ENCODE measurements around the gene VAMP1. TPM values are rescaled to one million over a fixed set of nuclear protein-coding genes. Genes with fewer than 3 reads are reported as not detected.
"Not testable (repeated sequence)": the region's sequence is repeated elsewhere in the genome, so short reads cannot be mapped to it uniquely, and the experiment has no call there.

VAMP1 gene
- total and polyA plus RNA-seq, 2 of the 4 experiments (the other 2 are of a cell fraction), result 7.2 to 21.9 TPM

GRCh38 chr12:6427796-6428195, 42.7 kb downstream of the VAMP1 start:
- H2AK9ac ChIP-seq (replicated peaks; ENCODE audit: low read depth, low read length, poor library complexity); H3K79me1 ChIP-seq (ENCODE audit: low read depth in 1 of 2, low read length in 2 of 2); POLR2A ChIA-PET (ENCODE audit: unreplicated experiment); H3K36me3 ChIP-seq (ENCODE audit: control insufficient read depth, insufficient read depth, low read length); H3K23ac ChIP-seq (ENCODE audit: low read depth, low read length); H3K4me1 ChIP-seq (ENCODE audit: control insufficient read depth, insufficient read depth, low read length); H4K8ac ChIP-seq (ENCODE audit: low read depth in 2 of 2, low read length in 2 of 2); H2BK20ac ChIP-seq (ENCODE audit: low read depth, low read length); H4K5ac ChIP-seq (ENCODE audit: low read depth, low read length); H3K18ac ChIP-seq (ENCODE audit: low read depth, low read length); H3K27me3 ChIP-seq (ENCODE audit: control insufficient read depth, insufficient read depth, low read length); H2AFZ ChIP-seq (replicated peaks; ENCODE audit: low read length, poor library complexity); H4K91ac ChIP-seq (ENCODE audit: insufficient read depth, low read depth, low read length); H2BK120ac ChIP-seq (ENCODE audit: low read depth, low read length); H3K4me2 ChIP-seq (ENCODE audit: low read depth, low read length); CTCF ChIA-PET; ATAC-seq (ENCODE audit: low read depth); H3K4me3 ChIP-seq (ENCODE audit: insufficient read depth, low read depth, low read length); dilution Hi-C loops (cut with HindIII; ENCODE audit: low sequenced_read_pairs, unreplicated experiment); intact Hi-C loops (cut with micrococcal nuclease); in situ Hi-C loops (cut with MboI; ENCODE audit: low sequenced_read_pairs); BruUV-seq (replicated peaks); H4K20me1 ChIP-seq (ENCODE audit: insufficient read depth, low read length); H2AK5ac ChIP-seq (ENCODE audit: low read depth, low read length); H2BK15ac ChIP-seq (ENCODE audit: low read depth, low read length); H3K27ac ChIP-seq (ENCODE audit: insufficient read depth, low read length); H3K56ac ChIP-seq (ENCODE audit: extremely low read depth, insufficient read depth, low read length); H3K14ac ChIP-seq (replicated peaks; ENCODE audit: low read depth, low read length); H3K4ac ChIP-seq (ENCODE audit: low read depth, low read length); H3K9me3 ChIP-seq (ENCODE audit: control insufficient read depth, insufficient read depth, low read length); DNase-seq; H3K9ac ChIP-seq (ENCODE audit: low read depth, low read length); H2BK5ac ChIP-seq (ENCODE audit: low read depth, low read length, poor library complexity, severe bottlenecking): not testable (repeated sequence)
- WGBS, 2 experiments (ENCODE audit: extremely low coverage in 2 of 2, insufficient read length in 1 of 2), result 90% methylated on average over 2 of the region's 10 CpGs; no CpG with 5 or more reads in 1 of the 2 experiments
- H3K9me1 ChIP-seq (ENCODE audit: insufficient read depth, low read length), result peaks cover 12% of the 10 kb centered on the region
